Hematopoietic multipotent progenitor cell treated with erythropoietin and hydrocortisone succinate and interleukin-3 and kit ligand, for 4 days (in vitro differentiated cells): ENCODE data around the gene FBXL7.

Experiments
- DNase-seq: peaks from one replicate; pipeline ENCODE4 v3.0.0-alpha.2; 2015

FBXL7 gene

DNA sequence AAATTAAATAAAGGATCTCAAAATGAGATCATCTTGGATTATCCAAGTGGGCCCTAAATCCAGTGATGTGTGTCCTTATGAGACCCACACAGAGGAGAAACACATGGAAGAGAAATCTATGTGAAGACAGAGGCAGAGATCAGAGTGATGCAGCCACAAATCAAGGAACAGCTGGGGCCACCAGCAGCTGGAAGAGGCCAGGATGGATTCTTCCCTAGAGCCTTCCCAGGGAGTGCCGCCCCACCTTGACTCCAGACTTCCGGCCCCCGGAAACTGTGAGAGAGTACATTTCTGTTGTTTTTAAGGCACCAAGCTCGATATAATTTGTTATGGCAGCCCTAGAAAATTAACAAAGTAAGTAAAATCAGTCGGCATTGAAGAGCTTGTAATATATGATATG is 286.9 kb downstream of the FBXL7 start:
- DNase-seq, result no peak

DNA sequence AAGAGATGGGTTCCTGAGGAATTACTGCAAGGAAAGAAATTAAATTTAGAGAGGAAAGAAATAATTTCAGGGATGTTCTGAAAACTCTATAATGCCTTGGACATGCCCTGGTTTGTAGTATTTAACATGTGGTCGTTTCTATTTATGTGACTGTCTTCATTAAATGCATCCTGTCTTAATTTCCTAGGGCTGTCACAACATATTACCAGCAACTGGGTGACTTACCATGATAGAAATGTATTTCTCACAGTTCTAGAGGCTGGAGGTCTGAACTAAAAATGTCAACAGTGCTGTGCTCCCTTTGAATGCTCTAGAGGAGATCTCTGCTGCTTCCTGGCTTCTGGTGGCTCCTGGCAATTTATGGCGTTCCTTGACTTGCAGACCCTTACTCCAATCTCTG is 287.7 kb downstream of the FBXL7 start:
- DNase-seq, result no peak

DNA sequence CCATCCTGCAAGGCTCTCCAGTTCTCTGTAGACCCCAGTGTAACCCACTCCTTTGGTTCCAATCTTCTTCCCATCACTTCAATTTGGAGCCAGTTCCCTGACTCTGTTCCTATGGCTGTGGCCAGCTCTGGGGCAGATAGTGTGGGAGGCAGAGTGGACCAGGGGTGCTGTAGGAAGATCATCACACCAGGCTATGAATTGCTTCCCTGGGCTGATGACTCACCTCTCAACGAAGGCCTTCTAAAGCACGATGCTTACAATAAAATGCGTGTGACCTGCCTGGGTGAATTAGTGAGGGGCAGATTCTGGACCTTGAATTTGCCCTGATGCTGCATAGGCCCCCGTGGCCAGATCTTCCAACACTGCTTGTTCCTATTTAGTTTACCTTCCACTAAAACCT is 289.7 kb downstream of the FBXL7 start:
- no peak for DNase-seq

DNA sequence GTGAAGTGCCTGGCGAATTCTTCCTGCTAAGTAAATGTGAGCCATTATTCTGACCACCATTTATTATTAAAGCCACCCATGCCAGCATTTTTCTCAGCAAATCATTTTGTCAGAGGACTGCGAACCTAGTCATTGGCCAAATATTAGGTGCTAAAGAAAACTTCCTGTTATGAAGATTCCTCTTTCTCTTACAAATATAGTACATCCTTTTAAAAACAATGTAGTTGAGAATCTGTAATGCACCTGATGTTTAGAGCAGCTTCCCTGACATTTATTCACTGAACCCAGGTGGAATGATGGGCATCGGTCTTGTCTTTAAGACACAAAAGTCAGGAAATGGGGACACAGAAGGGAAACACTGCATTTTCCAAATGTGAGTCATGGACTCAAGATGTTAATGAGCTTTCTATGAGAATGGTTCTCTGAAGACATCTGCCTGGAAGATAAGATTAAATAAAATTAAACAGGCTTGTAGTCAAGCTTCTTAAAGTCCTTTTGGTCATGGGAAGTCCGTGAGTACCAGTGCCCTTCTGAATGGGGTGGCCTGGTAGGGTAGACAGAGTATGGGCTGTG is 290.6 kb downstream of the FBXL7 start:
- no peak for DNase-seq

DNA sequence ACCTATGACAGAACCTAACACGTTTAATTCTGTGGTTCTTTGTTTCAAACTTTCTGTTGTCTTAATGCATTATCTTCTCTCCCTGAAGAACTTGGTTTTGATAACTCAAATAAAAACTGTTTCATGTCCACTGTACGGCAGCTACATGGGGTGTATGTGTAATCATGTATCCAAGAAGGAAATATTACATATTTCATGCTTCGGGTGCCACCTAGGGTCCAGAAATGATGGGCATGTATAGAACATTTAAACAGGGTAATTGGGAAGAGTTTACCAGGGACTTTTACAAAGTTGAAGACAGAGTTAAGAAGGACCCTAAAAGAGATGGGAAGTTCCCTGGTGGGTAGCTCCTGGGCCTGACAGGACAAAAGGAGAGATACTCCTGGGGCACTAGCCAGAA is 291.3 kb downstream of the FBXL7 start:
- no peak for DNase-seq

DNA sequence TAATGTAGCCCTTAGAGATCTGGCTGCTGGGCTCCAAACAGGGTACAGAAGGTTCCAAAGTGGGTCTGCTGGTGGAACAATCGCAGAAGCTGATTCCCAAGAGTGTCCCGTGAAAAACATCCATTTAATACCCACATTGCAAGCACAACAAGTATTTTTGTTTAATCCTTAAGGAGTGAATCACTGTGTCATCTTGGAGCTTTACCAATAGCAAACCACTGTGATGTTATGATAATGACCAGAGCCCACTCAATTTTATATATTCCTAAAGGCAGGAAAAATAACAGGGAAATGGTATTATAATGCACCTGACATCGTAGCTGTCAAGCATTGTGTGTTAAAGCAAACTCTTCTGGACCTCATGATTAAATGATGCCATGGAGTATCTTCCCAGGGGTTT is 291.9 kb downstream of the FBXL7 start:
- DNase-seq, result no peak

DNA sequence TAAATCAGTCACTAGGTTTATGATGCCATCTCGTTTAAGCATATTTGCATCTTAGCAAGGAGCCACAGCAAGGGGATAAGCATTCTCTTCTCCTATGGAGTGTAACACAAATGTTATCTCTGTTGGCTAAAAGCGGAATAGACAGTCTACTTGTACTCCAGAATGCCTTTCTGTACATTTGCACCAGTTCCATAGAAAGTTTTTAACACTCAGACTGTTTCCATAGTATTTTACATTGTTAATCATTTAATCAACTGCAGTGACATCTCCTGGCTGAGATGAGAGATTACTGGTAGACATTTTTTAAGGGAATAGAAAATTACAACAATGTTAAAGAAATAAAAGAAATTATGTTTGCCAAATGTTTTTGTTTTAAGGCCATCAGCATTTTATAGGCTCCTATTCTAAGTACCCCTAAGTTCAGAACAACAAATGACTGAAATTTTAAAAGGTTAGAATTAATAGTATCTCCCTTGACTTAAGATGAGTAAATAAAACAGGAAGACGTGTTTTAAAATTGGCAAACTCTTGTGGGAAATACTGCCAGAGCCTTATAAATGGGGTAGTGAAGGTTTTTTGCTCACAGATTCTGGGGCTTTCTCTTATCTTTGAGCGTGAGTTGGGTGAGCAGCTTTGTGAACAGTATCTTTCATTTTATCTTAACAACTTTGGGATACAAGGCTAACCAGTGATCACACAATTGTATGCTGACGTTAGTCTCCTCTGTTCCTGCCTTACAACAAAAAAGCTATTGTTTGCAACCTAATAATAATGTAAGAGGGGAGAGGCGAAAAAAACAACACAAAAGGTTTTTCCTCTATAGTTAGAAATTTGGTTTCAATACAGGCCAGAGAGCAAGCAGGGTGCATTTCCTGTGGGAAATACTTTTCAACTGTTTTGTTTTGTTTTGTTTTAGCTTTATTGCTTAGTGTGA is 294.3 kb downstream of the FBXL7 start:
- DNase-seq, result no peak

DNA sequence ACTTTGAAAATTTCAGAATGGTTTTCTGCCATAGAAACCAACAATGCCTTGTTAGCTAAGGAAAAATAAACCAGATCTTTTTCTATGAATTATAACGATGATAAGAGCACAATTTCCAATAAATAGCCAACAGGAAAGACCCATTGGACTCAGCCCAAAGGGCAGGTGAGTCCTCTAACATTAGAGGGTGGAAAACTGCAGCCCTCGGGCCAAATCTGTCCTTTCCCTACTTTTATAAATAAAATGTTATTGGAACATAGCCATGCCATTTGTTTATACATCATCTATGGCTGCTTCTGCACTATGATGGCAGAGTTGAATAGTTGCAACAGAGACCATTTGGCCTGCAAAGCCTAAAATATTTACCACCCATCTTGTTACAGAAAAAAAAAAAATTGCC is 296.1 kb downstream of the FBXL7 start:
- no peak for DNase-seq

DNA sequence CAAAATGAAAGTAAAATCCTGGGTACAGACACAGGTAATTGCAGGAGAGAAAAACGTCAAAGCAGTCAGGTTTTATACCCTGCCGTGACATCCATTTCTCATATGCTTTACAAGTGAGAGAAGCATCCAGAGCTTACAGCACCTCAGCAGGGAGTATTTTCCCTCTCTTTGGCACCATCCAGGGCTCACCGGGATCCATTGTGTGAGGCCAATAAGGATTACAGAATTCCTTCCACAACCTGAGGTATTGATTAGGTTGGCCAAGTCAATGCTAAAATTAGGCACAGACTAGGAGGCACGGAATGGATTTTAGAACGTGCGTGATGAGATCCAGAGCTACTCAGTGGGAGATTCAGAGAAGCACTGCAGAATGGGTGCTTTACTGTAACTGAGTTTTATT is 296.6 kb downstream of the FBXL7 start:
- no peak for DNase-seq

DNA sequence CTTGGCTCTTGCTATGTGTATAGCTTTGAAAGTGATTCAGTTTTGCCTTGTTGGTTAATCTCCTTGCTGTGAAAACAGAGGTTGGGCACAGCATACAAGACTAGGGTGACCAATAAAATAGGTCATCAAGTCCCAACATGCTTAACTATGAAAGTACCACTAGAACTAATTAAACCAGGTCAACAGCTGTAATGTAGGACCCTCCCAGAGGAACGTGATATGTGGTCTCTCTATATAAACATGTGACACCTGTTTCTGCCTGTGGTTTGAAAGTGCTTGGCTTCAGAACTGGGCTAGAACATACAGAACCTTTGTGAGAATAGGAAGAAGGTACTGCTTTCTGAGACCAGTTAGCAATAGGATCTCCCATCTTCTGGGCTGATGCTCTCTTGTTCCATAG is 297.1 kb downstream of the FBXL7 start:
- no peak for DNase-seq

DNA sequence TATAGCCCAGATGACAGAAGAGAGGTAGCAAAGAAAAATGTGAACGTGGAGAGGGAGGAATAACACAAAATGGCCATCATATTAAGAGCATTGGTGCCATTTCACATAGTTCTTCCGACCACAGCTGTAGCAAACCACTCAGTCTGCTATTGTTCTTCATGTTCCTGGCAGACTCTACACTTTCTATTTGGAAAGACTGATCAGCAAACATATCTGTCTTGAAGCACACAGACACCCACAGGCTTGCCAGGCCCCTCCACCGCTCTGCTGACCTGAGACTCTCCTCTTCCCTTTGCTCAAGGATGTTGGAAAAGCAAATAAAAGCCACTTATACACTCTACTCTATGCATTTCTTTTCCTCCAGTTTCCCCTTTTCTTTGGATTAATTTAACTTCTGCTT is 298.0 kb downstream of the FBXL7 start:
- no peak for DNase-seq

DNA sequence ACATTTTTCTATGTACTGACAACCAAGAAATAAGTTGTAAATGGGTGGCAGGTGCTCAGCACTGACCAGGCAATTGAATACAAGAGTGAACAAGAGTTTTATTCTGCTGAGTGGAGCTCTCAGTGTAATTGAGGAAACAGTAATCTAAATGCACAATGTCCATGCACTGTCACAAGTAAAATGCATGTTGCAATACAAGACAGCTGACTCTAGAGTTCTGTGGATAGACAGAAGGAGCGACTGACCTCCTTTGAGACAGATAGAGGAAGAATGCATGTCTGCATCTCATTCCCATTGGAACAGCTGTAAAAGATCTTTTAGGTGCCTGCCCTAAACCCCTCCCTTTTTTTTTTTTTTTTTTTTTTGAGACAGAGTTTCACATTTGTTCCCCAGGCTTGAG is 299.0 kb downstream of the FBXL7 start:
- no peak for DNase-seq

DNA sequence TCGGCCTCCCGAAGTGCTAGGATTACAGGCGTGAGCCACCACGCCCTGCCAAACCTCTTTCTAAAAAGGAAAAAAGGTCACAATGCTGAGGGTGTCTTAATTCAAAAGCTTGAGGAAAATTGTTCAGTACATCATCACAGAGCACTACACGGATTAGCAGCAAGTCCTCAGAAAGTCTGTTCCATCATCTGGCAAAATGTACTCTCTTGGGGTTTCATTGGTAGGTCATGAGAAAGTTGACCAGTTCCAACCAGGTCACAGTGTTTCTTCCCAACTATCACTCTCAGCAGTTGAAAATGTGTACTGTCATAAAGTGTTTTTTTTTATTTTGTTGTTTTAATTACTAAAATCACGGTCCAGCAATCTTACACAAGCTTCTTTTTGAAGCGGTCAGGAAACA is 299.6 kb downstream of the FBXL7 start:
- no peak for DNase-seq

DNA sequence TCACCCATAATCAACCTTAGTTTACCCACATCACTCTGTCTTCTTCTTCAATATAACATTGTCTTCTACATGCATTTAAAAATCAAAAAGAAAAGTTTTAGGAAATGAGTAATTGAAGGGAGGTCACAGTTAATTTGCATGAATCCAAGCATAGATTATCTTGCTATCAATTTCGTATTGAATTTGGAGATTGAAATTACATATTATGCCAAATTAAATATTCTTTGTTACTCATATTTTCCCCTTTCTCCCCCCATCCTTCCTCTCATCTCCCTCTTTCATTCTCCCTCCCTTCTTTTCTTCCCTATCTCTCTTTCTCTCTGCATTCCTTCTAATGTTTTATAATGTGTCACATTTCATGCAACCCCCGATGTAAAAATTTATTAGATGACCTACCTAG is 303.3 kb downstream of the FBXL7 start:
- DNase-seq, result no peak

DNA sequence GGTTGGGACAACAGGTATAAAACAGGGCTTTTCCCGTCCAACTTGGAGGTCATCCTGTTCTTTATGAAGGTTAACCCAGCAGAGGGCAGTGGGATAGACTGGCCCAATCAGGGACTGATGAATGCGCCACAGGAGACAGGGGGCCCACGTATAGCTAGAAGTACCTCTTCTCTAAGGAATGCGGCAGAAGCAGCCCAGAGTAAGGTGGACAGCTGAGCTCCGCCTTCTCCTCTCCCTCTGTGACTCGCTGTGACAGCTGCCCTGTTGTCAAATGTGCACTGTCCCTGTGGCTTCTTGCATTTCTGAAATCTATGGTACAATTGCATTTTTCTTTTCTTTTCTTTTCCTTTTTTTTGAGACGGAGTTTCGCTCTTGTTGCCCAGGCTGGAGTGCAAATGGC is 306.6 kb downstream of the FBXL7 start:
- no peak for DNase-seq

DNA sequence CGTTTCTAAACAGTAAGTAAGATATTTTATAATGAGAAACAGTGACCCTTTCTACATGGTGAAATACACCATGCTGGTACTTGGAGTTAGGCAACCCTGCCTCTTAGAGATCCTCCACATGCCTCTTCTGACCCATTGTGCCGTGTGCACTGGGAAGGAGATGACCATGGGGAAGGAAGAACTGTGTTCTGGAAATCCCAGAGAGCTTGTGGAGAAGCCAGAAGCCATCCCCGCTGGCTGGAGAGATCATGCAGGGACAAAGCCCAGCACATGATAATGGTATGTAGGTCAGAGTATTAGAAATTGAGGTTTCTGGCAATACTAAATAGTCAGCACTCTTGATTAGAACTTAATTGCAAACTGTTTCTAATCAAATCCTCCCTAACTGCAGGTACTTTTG is 307.3 kb downstream of the FBXL7 start:
- DNase-seq, result no peak

DNA sequence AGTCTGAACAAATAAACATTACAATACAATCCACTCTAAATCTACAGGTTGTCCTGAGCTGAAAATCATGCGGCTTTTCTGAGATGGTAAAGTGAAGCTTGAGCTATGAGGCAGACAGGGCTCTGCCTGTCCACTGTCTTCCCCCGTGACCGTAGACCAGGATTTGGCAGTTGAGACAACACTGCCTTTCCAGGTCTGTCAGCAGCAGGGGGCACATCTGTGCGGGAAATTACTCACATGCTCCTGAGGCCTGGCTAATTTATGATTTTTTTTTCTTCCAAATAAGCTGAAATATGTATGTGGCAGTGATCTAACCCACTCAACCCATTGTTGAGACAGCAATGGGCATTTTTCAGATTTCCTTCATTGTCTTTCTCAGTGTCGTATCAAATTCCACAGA is 307.9 kb downstream of the FBXL7 start:
- DNase-seq, result no peak

DNA sequence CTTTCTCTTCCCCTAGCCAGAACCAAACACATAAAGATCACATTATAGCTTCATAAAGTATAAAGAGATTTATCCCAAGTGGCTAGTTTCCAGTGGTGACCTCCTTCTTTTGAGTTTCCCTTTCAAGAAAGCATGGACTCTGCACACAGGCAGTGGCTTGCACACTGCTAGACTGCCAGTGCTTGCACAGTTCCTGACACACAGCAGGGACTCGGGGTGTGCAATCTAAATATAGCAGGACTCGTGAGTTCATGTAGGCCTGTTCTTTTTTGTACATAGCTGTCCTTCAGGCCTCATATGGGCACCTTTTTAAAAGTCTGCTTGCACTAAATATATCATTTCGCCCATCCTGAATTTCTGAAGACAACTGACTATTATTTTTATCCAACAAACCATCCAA is 308.6 kb downstream of the FBXL7 start:
- no peak for DNase-seq

DNA sequence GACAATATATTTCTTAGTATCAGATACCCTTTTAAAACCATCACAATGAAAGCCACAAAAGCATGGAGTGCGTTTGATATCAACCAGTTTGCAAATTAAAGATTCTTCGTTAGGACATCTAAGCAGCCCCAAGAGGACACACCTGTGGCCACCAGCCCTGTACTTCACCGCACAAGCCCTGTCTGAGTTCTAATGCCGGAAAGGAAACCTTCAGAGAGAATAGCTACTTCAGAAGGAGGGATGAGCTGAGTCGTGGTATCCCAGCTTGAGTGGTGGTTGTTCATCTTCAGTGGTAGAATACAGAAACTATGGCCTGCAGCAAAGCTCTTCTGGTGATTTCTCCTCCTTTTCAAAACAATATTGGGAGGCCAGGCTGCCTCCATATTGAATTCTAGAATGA is 319.6 kb downstream of the FBXL7 start:
- no peak for DNase-seq

DNA sequence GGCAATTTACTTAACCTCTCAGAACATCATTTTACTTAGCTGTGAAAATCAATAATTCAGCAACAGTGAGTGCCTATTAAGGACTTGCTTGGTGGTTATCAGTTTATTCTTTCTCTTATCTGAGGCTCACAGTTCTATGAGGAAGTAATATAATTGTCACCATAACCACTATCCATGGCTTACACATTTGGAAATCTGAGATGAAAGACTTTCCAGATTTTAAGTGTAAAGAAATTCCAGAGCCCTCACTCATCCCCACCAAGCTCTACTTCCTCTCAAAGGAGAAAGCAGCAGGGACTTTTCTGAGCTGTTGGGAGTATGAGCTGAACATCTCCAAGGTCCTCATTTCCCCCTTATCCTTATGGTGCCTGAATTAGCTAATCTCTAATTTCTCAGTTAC is 321.5 kb downstream of the FBXL7 start:
- DNase-seq, result no peak

DNA sequence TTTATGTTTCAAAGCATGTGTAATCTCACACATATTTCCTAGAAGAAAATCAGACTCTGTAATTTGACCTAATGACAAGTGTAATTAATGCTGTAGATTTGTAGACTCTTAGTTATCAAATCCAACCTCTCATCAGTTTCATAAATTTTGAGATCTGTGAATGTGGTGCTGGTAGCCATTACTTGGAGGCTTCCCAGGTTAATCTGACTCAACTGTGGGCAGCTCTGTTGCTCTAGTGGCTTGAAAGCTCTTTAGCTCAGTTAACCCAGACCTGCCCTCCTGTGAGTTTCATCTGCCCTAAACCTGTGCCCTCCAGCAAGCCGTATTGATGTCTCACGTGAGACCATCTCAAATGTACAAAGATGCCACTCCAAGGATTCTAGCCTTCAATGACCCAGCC is 323.4 kb downstream of the FBXL7 start:
- no peak for DNase-seq

DNA sequence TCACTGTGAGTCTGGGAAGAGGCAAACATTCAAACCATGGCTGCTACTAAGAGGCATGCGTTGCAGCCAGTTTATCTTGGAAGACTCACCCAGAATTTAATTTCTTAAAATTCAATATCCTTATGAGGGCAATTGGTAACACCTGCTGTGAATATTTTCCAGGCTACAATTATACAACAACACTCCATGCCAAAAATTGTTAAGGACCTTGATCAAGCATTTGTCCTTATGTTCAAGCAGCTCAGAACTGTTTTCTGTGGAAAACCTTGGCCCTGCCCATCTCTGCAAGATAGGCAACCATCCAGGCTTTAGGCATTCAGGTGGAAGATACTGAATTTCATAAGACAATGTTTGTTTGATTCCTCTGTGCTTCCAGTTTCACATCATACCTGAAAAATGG is 327.8 kb downstream of the FBXL7 start:
- no peak for DNase-seq

DNA sequence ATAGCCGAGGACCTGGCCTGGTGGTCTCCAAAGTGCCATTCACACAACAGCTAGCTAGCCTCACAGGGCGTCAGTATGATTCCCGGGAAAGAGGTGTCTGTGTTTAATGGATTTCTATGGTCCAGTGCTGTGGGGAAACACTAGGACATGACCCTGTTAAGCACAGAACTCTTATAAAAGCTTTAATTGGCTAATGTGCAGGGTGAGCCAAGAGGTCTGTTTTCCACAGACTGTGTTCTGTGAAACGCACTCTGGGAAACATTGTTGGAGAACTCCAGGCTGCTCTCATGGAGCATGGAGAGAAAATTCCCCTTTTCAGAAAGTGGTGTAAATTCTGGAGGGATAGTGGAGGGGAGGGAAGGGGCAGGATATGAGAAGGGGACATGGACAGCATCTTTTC is 331.4 kb downstream of the FBXL7 start:
- no peak for DNase-seq

DNA sequence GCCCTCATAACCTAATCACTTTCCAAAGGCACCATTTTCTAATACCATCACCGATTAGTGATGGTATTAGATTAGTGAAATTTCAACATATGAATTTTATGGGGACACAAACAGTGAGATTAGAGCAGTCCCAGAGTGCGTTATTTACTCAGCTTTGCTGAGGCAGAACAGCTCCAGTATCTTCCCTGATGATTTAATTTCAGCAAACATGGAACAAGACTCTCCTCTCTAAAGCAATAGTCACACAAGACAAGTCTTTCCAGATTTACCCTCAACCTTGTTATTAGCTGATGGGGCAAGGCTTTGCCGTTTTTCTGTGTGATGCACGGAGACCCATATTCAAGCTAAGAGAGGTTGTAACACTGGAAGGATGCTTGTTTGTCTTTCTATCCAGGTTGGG is 333.4 kb downstream of the FBXL7 start:
- no peak for DNase-seq
